Transverse colon (tissue), 4 donors: ENCODE measurements around the gene FAM111A. TPM values are rescaled to one million over a fixed set of nuclear protein-coding genes. Genes with fewer than 3 reads are reported as not detected.
A peak's percentile ranks its signal among the peaks of the same experiment; 100 is the strongest.

ENCODE experiments used
- DNase-seq: peaks from one replicate; pipeline ENCODE4 v3.0.0-alpha.2; 2019
- H3K27ac ChIP-seq, 4 donors: fragments of 200-600 bp; sonication (generic); 2 replicates each; pipeline ENCODE4 v1.5.1; 2016 to 2018; ENCODE audit warnings: inconsistent platforms in 4 of 4
- H3K27me3 ChIP-seq: fragments of 200-600 bp; sonication (generic); 2 replicates; pipeline ENCODE4 v1.5.1; 2017; ENCODE audit warnings: inconsistent platforms
- H3K36me3 ChIP-seq, 4 donors: fragments of 200-600 bp; sonication (generic); 2 replicates each; pipeline ENCODE4 v1.5.1; 2017 to 2019; ENCODE audit warnings: inconsistent platforms in 4 of 4
- H3K4me1 ChIP-seq, 4 donors: fragments of 200-600 bp; sonication (generic); 2 replicates each; pipeline ENCODE4 v1.5.1; 2017 to 2020; ENCODE audit warnings: inconsistent platforms in 4 of 4
- H3K4me3 ChIP-seq, 4 donors: fragments of 200-600 bp; sonication (generic); 1 replicate in 1 of 4; 2 replicates in 3 of 4; pipeline versions ENCODE4 v1.5.1 to v1.6.1; 2017 to 2019; ENCODE audit warnings: inconsistent platforms in 4 of 4
- H3K9me3 ChIP-seq, 2 donors: fragments of 200-600 bp; sonication (generic); 2 replicates each; pipeline ENCODE4 v1.5.1; 2017 to 2019; ENCODE audit warnings: inconsistent platforms in 2 of 2
- EP300 ChIP-seq: sonication (generic); formaldehyde crosslinking; IDR thresholded peaks from one replicate; pipeline ENCODE4 v1.6.1; 2017; ENCODE audit warnings: antibody characterized with exemption, low read depth
- POLR2A ChIP-seq: fragments of 450-650 bp; IDR thresholded peaks from one replicate; pipeline ENCODE4 v1.6.1; 2016; ENCODE audit warnings: antibody characterized with exemption, mild to moderate bottlenecking, moderate library complexity
- POLR2AphosphoS5 ChIP-seq, 3 donors: sonication (generic); formaldehyde crosslinking; IDR thresholded peaks; one replicate each; pipeline ENCODE4 v1.6.1; 2016; ENCODE audit warnings: antibody characterized with exemption in 3 of 3
- WGBS, 2 donors: methylation state at CpG; one replicate each; pipeline ENCODE4 v1.1.5; 2018; ENCODE audit warnings: low coverage in 1 of 2; 5-methylcytosine and 5-hydroxymethylcytosine counted together
- in situ Hi-C, 4 donors: fragments of 200-750 bp; cut with MboI; loops; one replicate each; pipeline versions ENCODE4 v1.15.0 to v1.15.1; 2017; ENCODE audit warnings: low sequenced_read_pairs in 3 of 4, low pct_ligation_motif_present in 1 of 4, low pct_unique_long_range_greater_than_20kb in 1 of 4
- intact Hi-C: fragments of 100-400 bp; cut with DNase I; formaldehyde crosslinking; loops from one replicate; pipeline ENCODE4 v1.15.1; 2023; ENCODE audit warnings: low total_unique reads
- total RNA-seq, 4 donors: library from RNA; depleted of rRNA; stranded (reverse); fragments of >200 nt; gene quantifications; one replicate each; pipeline ENCODE4 v1.1.0, GENCODE V29; 2016
- TF ChIP-seq, protein P1 (sequence below), 5 experiments: fragments of 200-600 bp in 3 of 5; fragments of 450-650 bp in 2 of 5; sonication (generic) in 3 of 5; IDR thresholded peaks; 1 replicate in 2 of 5; 2 replicates in 3 of 5; pipeline ENCODE4 v1.5.1; 2016 to 2017; ENCODE audit warnings: antibody characterized with exemption in 5 of 5, inconsistent platforms in 3 of 5, mild to moderate bottlenecking in 2 of 5, moderate library complexity in 1 of 5

The FAM111A gene
- total RNA-seq, 4 donors from 2014 or later: 17.6 to 62.1 (median 26.2) TPM

DNA sequence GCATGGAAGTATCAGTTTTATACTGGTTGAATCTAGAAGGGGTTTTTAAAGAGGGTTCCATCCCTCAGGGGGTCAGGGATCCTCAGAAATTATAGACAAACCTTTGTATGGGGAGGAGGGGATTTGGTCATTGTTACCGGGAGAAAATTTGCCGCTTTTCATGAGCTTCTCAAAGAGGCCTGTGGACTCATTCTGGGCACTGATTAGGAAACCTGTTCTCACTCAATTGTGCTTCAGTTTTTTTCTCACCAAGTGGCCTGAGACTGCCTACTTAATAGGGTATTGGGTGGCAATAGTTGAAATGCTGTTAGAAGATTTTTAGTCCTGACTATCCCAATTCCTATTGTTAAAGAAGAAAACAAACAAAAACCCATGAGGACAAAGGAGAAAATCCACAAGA, 56.1 kb downstream of the FAM111A start:
- Histone ChIP-seq H3K36me3 (peaks cover 0 to 14% (median 6%) of the 10 kb centered on the region in 4 donors), H3K27ac (no peak overlapping the region), H3K4me1 (peaks cover 0 to 17% (median 0%) of the 10 kb centered on the region in 4 donors), H3K9me3 (no peaks in the 10 kb centered on the region), H3K27me3 (no peaks in the 10 kb centered on the region), H3K4me3 (no peak overlapping the region)
- in situ Hi-C loops: no loop called here
- TF ChIP-seq POLR2AphosphoS5 (IDR thresholded peaks at IDR 0.05): no peak
- TF ChIP-seq POLR2A: no peak
- TF ChIP-seq, protein P1, sequence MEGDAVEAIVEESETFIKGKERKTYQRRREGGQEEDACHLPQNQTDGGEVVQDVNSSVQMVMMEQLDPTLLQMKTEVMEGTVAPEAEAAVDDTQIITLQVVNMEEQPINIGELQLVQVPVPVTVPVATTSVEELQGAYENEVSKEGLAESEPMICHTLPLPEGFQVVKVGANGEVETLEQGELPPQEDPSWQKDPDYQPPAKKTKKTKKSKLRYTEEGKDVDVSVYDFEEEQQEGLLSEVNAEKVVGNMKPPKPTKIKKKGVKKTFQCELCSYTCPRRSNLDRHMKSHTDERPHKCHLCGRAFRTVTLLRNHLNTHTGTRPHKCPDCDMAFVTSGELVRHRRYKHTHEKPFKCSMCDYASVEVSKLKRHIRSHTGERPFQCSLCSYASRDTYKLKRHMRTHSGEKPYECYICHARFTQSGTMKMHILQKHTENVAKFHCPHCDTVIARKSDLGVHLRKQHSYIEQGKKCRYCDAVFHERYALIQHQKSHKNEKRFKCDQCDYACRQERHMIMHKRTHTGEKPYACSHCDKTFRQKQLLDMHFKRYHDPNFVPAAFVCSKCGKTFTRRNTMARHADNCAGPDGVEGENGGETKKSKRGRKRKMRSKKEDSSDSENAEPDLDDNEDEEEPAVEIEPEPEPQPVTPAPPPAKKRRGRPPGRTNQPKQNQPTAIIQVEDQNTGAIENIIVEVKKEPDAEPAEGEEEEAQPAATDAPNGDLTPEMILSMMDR (IDR thresholded peaks at IDR 0.05): no peak
- no peak for TF ChIP-seq EP300
- no peak for DNase-seq
- WGBS, 2 donors: 95 to 100% methylated on average over 1 to 2 of the region's 2 CpGs
- intact Hi-C loops: no loop called here

DNA sequence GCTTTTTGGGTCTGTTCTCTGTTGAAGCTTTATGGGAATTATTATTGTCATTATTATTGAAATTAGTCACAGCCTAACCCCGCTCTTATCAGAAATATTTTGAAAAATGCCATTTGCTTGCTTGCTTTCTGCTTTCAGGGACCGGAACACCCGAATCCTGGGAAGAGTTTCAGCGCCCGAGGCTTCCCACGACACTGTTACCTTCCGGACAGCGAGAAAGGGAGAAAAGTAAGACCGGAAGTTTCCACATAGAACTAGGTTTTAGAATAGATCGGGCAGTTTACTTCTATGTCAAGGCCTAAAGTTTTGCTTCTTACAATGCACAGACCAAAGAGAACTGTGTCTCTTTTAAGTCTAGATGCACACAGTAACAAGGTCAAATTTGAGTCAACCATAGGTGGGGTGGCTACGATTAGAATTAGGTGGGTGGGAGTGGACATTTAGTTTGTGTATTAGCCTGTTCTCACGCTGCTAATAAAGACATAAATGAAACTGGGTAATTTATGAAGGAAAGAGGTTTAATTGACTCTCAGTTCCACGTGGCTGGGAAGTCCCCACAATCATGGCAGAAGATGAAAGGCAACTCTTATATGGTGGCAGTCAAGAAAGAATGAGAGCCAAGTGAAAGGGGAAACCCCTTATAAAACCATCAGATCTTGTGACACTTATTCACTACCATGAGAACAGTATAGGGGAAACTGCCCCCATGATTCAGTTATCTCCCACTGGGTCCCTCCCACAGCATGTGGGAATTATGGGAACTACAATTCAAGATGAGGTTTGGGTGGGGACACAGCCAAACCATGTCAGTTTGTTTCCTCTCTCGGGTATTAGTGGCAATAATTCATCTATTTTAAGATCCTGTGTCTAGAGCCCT, 57.1 kb downstream of the FAM111A start:
- no peak overlapping the region for H3K4me3 ChIP-seq
- no peak for TF ChIP-seq EP300
- no peak for TF ChIP-seq POLR2AphosphoS5 (IDR thresholded peaks at IDR 0.05)
- TF ChIP-seq, protein P1 (IDR thresholded peaks at IDR 0.05): no peak
- no peak for TF ChIP-seq POLR2A
- peaks cover 0 to 17% (median 0%) of the 10 kb centered on the region in 4 donors for H3K4me1 ChIP-seq
- intact Hi-C loops: no loop called here
- no peaks in the 10 kb centered on the region for H3K27me3 ChIP-seq
- H3K9me3 ChIP-seq: no peaks in the 10 kb centered on the region
- H3K27ac ChIP-seq: no peak overlapping the region
- peaks cover 0 to 14% (median 4%) of the 10 kb centered on the region in 4 donors for H3K36me3 ChIP-seq
- in situ Hi-C loops: no loop called here
- no peak for DNase-seq
- 69 to 76% methylated on average over 13 to 14 of the region's 14 CpGs for WGBS, 2 donors

DNA sequence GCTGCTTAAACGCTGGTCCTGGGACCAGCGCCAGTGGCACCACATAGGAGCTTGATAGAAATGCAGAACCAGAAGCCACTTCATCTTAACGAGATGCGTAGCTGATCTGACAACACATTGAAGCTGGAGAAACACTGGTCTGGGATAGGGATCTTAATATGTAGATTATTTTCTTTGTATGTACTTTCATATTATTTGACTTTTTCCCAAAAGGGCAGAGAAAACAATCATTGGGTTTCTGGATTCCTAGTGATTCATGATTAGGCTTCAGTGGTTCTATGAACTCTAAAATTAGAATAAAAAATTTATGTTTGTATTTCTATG, 57.7 kb downstream of the FAM111A start:
- in situ Hi-C loops: no loop called here

DNA sequence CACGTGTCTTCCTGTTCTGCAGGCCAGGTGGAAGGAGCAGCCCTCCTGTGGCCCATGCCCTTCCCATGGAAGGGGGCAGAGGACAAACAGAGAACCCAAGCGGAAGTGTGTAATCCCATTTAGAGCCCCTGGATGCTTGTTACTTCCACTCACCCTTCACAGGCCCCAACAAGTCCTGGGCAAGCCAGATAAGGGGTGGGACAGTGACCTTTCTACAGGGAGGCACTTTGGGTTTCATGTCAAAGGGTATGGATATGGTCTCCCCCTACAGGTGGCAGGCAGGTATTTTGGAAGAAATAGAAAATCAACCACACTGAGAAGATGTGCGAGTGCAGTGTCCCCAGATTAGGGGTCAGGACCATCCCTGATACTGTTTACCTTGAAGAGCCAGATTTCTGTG, 58.7 kb downstream of the FAM111A start:
- H3K36me3 ChIP-seq: peaks cover 0 to 6% (median 2%) of the 10 kb centered on the region in 4 donors
- no peak overlapping the region for H3K27ac ChIP-seq
- H3K4me3 ChIP-seq: no peak overlapping the region
- in situ Hi-C loops (no loop called here), intact Hi-C loops (no loop called here)
- WGBS, 2 donors: 78 to 80% methylated on average over 1 to 3 of the region's 3 CpGs
- TF ChIP-seq POLR2AphosphoS5 (IDR thresholded peaks at IDR 0.05): no peak
- TF ChIP-seq, protein P1 (IDR thresholded peaks at IDR 0.05): peak in 2 of 5 experiments; percentile 24 to 33
- no peaks in the 10 kb centered on the region for H3K27me3 ChIP-seq
- DNase-seq: no peak
- peaks cover 0 to 17% (median 0%) of the 10 kb centered on the region in 4 donors for H3K4me1 ChIP-seq
- H3K9me3 ChIP-seq: no peaks in the 10 kb centered on the region

More for the DNA sequence above, 57.7 kb downstream of the FAM111A start:
- intact Hi-C loops: no loop called here
- TF ChIP-seq, protein P1 (IDR thresholded peaks at IDR 0.05): no peak
- no peak for TF ChIP-seq EP300
- no peak for TF ChIP-seq POLR2AphosphoS5 (IDR thresholded peaks at IDR 0.05)
- no peak for TF ChIP-seq POLR2A
- Histone ChIP-seq H3K27ac (no peak overlapping the region), H3K4me1 (peaks cover 0 to 17% (median 0%) of the 10 kb centered on the region in 4 donors), H3K36me3 (peaks cover 0 to 12% (median 4%) of the 10 kb centered on the region in 4 donors), H3K27me3 (no peaks in the 10 kb centered on the region), H3K9me3 (no peaks in the 10 kb centered on the region), H3K4me3 (no peak overlapping the region)
- WGBS, 2 donors: 36 to 52% methylated on average over 2 to 4 of the region's 4 CpGs
- no peak for DNase-seq

Other genes with a start within 250 kb of the FAM111A start
- gene GLYATL1, start 203.4 kb upstream of the FAM111A start, total RNA-seq: 1 to 10 TPM in 1 of 4 donors, not detected in 3; 2.0 TPM
- gene GLYATL1B, start 56.5 kb upstream of the FAM111A start, total RNA-seq: not detected
- gene FAM111B, start 35.6 kb upstream of the FAM111A start, total RNA-seq: 1 to 10 TPM in 1 of 4 donors, under 1 TPM in 3; 0.37 to 1.7 (median 0.40) TPM
- gene DTX4, start 29.3 kb downstream of the FAM111A start, total RNA-seq: 10 to 100 TPM; 61.3 to 95.3 (median 77.6) TPM
- 10 to 100 TPM in 1 of 4 donors, 1 to 10 TPM in 3; 4.6 to 16.5 (median 7.5) TPM for gene MPEG1, start 70.1 kb downstream of the FAM111A start, total RNA-seq
- not detected for gene OR5AN1, start 216.0 kb downstream of the FAM111A start, total RNA-seq